ENCODE results near the gene SETD6. TPM values are rescaled to one million over a fixed set of nuclear protein-coding genes. Genes with fewer than 3 reads are reported as not detected.

SETD6 gene
- total and polyA plus RNA-seq, 2 of the 8 experiments (the other 6 are each of a cell fraction or from before 2014, with no cell fraction given), result 25.3 to 40.5 TPM

DNA sequence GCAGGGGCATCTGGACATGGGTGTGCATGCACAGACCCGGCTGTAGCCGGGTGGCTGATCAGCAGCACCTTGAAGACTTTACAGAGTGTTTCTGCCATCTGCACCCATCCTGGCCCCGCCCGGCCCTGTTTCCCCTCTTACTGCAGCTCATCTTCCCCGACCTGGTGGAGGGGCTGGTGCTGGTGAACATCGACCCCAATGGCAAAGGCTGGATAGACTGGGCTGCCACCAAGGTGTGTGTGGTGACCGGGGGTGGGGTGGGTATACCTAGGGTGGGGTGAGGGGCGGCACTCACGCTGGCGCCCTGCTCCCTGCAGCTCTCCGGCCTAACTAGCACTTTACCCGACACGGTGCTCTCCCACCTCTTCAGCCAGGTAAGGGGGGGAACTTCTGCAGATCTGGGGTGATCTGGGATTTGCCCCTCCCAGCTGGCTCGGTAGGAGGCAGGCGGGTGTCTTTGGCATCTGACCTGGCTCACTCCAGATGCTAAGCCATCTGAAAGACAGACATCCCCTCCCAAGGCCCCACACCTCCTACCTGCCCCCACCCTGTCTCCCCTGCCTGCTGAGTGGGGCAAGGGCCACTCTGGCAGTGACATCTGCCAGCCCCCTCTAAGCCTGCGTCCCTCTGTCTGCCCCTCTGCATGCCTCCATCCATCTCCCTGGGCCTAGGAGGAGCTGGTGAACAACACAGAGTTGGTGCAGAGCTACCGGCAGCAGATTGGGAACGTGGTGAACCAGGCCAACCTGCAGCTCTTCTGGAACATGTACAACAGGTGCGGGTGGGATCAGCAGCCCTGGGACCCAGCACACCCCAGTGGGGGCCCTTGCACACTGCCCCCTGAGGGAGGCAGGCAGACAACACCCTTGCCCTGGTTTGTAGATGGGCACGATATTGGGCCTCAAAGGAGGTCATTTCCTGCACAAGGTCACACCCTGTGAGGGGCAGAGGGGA lies 8.8 kb upstream of the SETD6 start:
- no peak for FAIRE-seq

More for the DNA sequence above, 8.8 kb upstream of the SETD6 start:
- Histone ChIP-seq H3K23me2 (ENCODE audit: low read depth, low read length) (peaks cover 4% of the 10 kb centered on the region; the same call in 1 of the 2 replicates), H3K4me2 (ENCODE audit: insufficient read depth in 1 of 2, low read depth in 2 of 2, low read length in 2 of 2) (no peak overlapping the region), H2BK15ac (ENCODE audit: low read length) (no peak overlapping the region), H3K56ac (replicated peaks; ENCODE audit: insufficient read length, low read depth, low read length) (no peak overlapping the region), H3K18ac (ENCODE audit: extremely low read depth, low read length) (no peak overlapping the region), H4K8ac (ENCODE audit: extremely low read depth, insufficient read depth, low read length) (peak overlapping the region; percentile 4; the same call in 1 of the 2 replicates), H2BK20ac (ENCODE audit: low read length) (no peak overlapping the region), H2BK12ac (ENCODE audit: low read depth, low read length) (no peak overlapping the region), H3K79me2 (ENCODE audit: control insufficient read depth in 1 of 2, insufficient read depth in 2 of 2, low read length in 2 of 2) (no peaks in the 10 kb centered on the region), H3K14ac (ENCODE audit: insufficient read length) (no peak overlapping the region), H4K91ac (replicated peaks; ENCODE audit: insufficient read length, low read length) (no peak overlapping the region), H3K4me3 (ENCODE audit: extremely low read depth in 1 of 4, insufficient read depth in 2 of 4, low read depth in 3 of 4, low read length in 4 of 4) (no peak overlapping the region), H3K23ac (ENCODE audit: insufficient read length) (no peak overlapping the region), H3K79me1 (ENCODE audit: low read depth, low read length) (no peaks in the 10 kb centered on the region; the same call in 1 of the 2 replicates), H2BK5ac (ENCODE audit: low read depth, low read length) (no peak overlapping the region), H2AK5ac (ENCODE audit: low read depth, low read length) (no peak overlapping the region), H3K9me3 (ENCODE audit: insufficient read depth in 2 of 2, low read depth in 1 of 2, low read length in 1 of 2) (no peaks in the 10 kb centered on the region), H4K5ac (ENCODE audit: insufficient read length, low read depth, low read length) (no peak overlapping the region), H3K4me1 (replicated peaks in 1 of 4; ENCODE audit: control insufficient read depth in 3 of 4, insufficient read depth in 4 of 4, low read length in 3 of 4) (peaks cover 0 to 10% (median 5%) of the 10 kb centered on the region in 4 experiments; a peak in 4 of 7 replicates), H2BK120ac (replicated peaks; ENCODE audit: low read depth, low read length) (no peak overlapping the region), H3K27ac (ENCODE audit: low read depth, low read length) (no peak overlapping the region), H3K4ac (replicated peaks; ENCODE audit: insufficient read length, low read depth, low read length) (no peak overlapping the region), H4K20me1 (replicated peaks in 1 of 2; ENCODE audit: control insufficient read depth in 1 of 2, insufficient read depth in 2 of 2, low read length in 2 of 2) (peaks cover 3 to 7% of the 10 kb centered on the region in 2 experiments), H2AFZ (ENCODE audit: low read length) (no peak overlapping the region), H3K36me3 (ENCODE audit: control insufficient read depth in 2 of 4, insufficient read depth in 4 of 4, low read length in 3 of 4) (0 out of 8 replicates have a peak, but pooled peaks cover 0 to 5% (median 0%) of the 10 kb centered on the region in 4 experiments), H3K9ac (replicated peaks in 1 of 4; ENCODE audit: extremely low read depth in 1 of 4, low read depth in 3 of 4, low read length in 3 of 4) (no peak overlapping the region), H3K27me3 (replicated peaks in 1 of 4; ENCODE audit: control insufficient read depth in 3 of 4, extremely low read depth in 1 of 4, insufficient read depth in 3 of 4, low read length in 3 of 4) (peaks cover 0 to 6% (median 4%) of the 10 kb centered on the region in 4 experiments; a peak in 4 of 7 replicates)
- WGBS, 2 experiments (ENCODE audit: extremely low coverage in 1 of 2, insufficient coverage in 1 of 2, insufficient read length in 1 of 2, insufficient replicate concordance in 2 of 2, low coverage in 1 of 2, low lambda C conversion rate in 2 of 2, missing lambda C conversion rate in 1 of 2), result 87% methylated on average over 13 of the region's 20 CpGs; no CpG with 5 or more reads in 1 of the 2 experiments
- TF ChIP-seq CREB1 (IDR thresholded peaks at IDR 0.05), result no peak
- TF ChIP-seq, protein P1, sequence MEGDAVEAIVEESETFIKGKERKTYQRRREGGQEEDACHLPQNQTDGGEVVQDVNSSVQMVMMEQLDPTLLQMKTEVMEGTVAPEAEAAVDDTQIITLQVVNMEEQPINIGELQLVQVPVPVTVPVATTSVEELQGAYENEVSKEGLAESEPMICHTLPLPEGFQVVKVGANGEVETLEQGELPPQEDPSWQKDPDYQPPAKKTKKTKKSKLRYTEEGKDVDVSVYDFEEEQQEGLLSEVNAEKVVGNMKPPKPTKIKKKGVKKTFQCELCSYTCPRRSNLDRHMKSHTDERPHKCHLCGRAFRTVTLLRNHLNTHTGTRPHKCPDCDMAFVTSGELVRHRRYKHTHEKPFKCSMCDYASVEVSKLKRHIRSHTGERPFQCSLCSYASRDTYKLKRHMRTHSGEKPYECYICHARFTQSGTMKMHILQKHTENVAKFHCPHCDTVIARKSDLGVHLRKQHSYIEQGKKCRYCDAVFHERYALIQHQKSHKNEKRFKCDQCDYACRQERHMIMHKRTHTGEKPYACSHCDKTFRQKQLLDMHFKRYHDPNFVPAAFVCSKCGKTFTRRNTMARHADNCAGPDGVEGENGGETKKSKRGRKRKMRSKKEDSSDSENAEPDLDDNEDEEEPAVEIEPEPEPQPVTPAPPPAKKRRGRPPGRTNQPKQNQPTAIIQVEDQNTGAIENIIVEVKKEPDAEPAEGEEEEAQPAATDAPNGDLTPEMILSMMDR (IDR thresholded peaks at IDR 0.05; ENCODE audit: control extremely low read depth in 1 of 3, insufficient read depth in 1 of 3, low read depth in 1 of 3, low read length in 3 of 3), result peak in 1 of 3 experiments; percentile 10; a peak in 1 of 4 replicates
- POLR2A ChIA-PET (ENCODE audit: partially characterized antibody), result interaction anchor here (0.8 to 1.9 kb wide), 3 partner anchors 8 to 10 kb away, joined by 3 to 9 read pairs (median 3); partner anchors contain the start of gene SETD6
- no peak for DNase-seq (ENCODE audit: low read depth in 1 of 2, low spot score in 2 of 2)
- CTCF ChIA-PET (ENCODE audit: partially characterized antibody), result interaction anchor here (0.5 to 2.8 kb wide), 15 partner anchors 8 to 1615 kb away, joined by 3 to 20 read pairs (median 3); no protein-coding TSS in a partner anchor
